ENCODE results near the gene HTR3A.

Gene HTR3A

GRCh38 chr11:113947994-113948393 lies 26.9 kb upstream of the HTR3A start:
- Histone ChIP-seq H3K36me3 (ENCODE audit: control insufficient read depth, insufficient read depth, low read length) (no peaks in the 10 kb centered on the region), H3K9me3 (ENCODE audit: control insufficient read depth, low read length) (no peaks in the 10 kb centered on the region), H3K27ac (ENCODE audit: insufficient read depth, low read length, poor library complexity, severe bottlenecking) (no peak overlapping the region), H3K4me1 (ENCODE audit: control insufficient read depth, insufficient read depth, low read length, poor library complexity, severe bottlenecking) (no peaks in the 10 kb centered on the region), H3K27me3 (replicated peaks; ENCODE audit: control insufficient read depth, insufficient read depth, low read length, poor library complexity, severe bottlenecking) (no peaks in the 10 kb centered on the region), H3K4me3 (ENCODE audit: insufficient read depth, low read depth, low read length, poor library complexity, severe bottlenecking) (no peak overlapping the region)
- DNase-seq, result no peak

- no peaks in the 10 kb centered on the region for H3K4me1 ChIP-seq (ENCODE audit: control insufficient read depth, insufficient read depth, low read length, poor library complexity, severe bottlenecking)
- DNase-seq, result no peak
- H3K9me3 ChIP-seq (ENCODE audit: control insufficient read depth, low read length), result no peaks in the 10 kb centered on the region
- no peaks in the 10 kb centered on the region for H3K36me3 ChIP-seq (ENCODE audit: control insufficient read depth, insufficient read depth, low read length)
- H3K27ac ChIP-seq (ENCODE audit: insufficient read depth, low read length, poor library complexity, severe bottlenecking), result no peak overlapping the region
- no peak overlapping the region for H3K4me3 ChIP-seq (ENCODE audit: insufficient read depth, low read depth, low read length, poor library complexity, severe bottlenecking)
- no peaks in the 10 kb centered on the region for H3K27me3 ChIP-seq (replicated peaks; ENCODE audit: control insufficient read depth, insufficient read depth, low read length, poor library complexity, severe bottlenecking)
Measured at GRCh38 chr11:113949891-113950290, 25.0 kb upstream of the HTR3A start.

GRCh38 chr11:113951537-113951936 lies 23.4 kb upstream of the HTR3A start:
- no peak overlapping the region for H3K27ac ChIP-seq (ENCODE audit: insufficient read depth, low read length, poor library complexity, severe bottlenecking)
- H3K9me3 ChIP-seq (ENCODE audit: control insufficient read depth, low read length), result no peaks in the 10 kb centered on the region
- no peak for DNase-seq
- H3K4me3 ChIP-seq (ENCODE audit: insufficient read depth, low read depth, low read length, poor library complexity, severe bottlenecking), result no peak overlapping the region
- no peaks in the 10 kb centered on the region for H3K27me3 ChIP-seq (replicated peaks; ENCODE audit: control insufficient read depth, insufficient read depth, low read length, poor library complexity, severe bottlenecking)
- H3K36me3 ChIP-seq (ENCODE audit: control insufficient read depth, insufficient read depth, low read length), result no peaks in the 10 kb centered on the region
- H3K4me1 ChIP-seq (ENCODE audit: control insufficient read depth, insufficient read depth, low read length, poor library complexity, severe bottlenecking), result no peaks in the 10 kb centered on the region

- no peak for DNase-seq
- Histone ChIP-seq H3K27me3 (replicated peaks; ENCODE audit: control insufficient read depth, insufficient read depth, low read length, poor library complexity, severe bottlenecking) (no peaks in the 10 kb centered on the region), H3K36me3 (ENCODE audit: control insufficient read depth, insufficient read depth, low read length) (no peaks in the 10 kb centered on the region), H3K9me3 (ENCODE audit: control insufficient read depth, low read length) (no peaks in the 10 kb centered on the region), H3K27ac (ENCODE audit: insufficient read depth, low read length, poor library complexity, severe bottlenecking) (no peak overlapping the region), H3K4me3 (ENCODE audit: insufficient read depth, low read depth, low read length, poor library complexity, severe bottlenecking) (no peak overlapping the region), H3K4me1 (ENCODE audit: control insufficient read depth, insufficient read depth, low read length, poor library complexity, severe bottlenecking) (no peaks in the 10 kb centered on the region)
Measured at GRCh38 chr11:113952070-113952469, 22.8 kb upstream of the HTR3A start.

- H3K27me3 ChIP-seq (replicated peaks; ENCODE audit: control insufficient read depth, insufficient read depth, low read length, poor library complexity, severe bottlenecking), result no peaks in the 10 kb centered on the region
- no peaks in the 10 kb centered on the region for H3K9me3 ChIP-seq (ENCODE audit: control insufficient read depth, low read length)
- no peaks in the 10 kb centered on the region for H3K4me1 ChIP-seq (ENCODE audit: control insufficient read depth, insufficient read depth, low read length, poor library complexity, severe bottlenecking)
- H3K27ac ChIP-seq (ENCODE audit: insufficient read depth, low read length, poor library complexity, severe bottlenecking), result no peak overlapping the region
- no peak for DNase-seq
- no peaks in the 10 kb centered on the region for H3K36me3 ChIP-seq (ENCODE audit: control insufficient read depth, insufficient read depth, low read length)
- no peak overlapping the region for H3K4me3 ChIP-seq (ENCODE audit: insufficient read depth, low read depth, low read length, poor library complexity, severe bottlenecking)
Measured at GRCh38 chr11:113952588-113952987, 22.3 kb upstream of the HTR3A start.

GRCh38 chr11:113954235-113954634 lies 20.7 kb upstream of the HTR3A start:
- H3K4me1 ChIP-seq (ENCODE audit: control insufficient read depth, insufficient read depth, low read length, poor library complexity, severe bottlenecking), result no peaks in the 10 kb centered on the region
- H3K36me3 ChIP-seq (ENCODE audit: control insufficient read depth, insufficient read depth, low read length), result no peaks in the 10 kb centered on the region
- no peak for DNase-seq
- no peaks in the 10 kb centered on the region for H3K27me3 ChIP-seq (replicated peaks; ENCODE audit: control insufficient read depth, insufficient read depth, low read length, poor library complexity, severe bottlenecking)
- no peaks in the 10 kb centered on the region for H3K9me3 ChIP-seq (ENCODE audit: control insufficient read depth, low read length)
- H3K4me3 ChIP-seq (ENCODE audit: insufficient read depth, low read depth, low read length, poor library complexity, severe bottlenecking), result no peak overlapping the region
- H3K27ac ChIP-seq (ENCODE audit: insufficient read depth, low read length, poor library complexity, severe bottlenecking), result no peak overlapping the region

- H3K27ac ChIP-seq (ENCODE audit: insufficient read depth, low read length, poor library complexity, severe bottlenecking), result no peak overlapping the region
- H3K27me3 ChIP-seq (replicated peaks; ENCODE audit: control insufficient read depth, insufficient read depth, low read length, poor library complexity, severe bottlenecking), result no peaks in the 10 kb centered on the region
- no peaks in the 10 kb centered on the region for H3K36me3 ChIP-seq (ENCODE audit: control insufficient read depth, insufficient read depth, low read length)
- H3K9me3 ChIP-seq (ENCODE audit: control insufficient read depth, low read length), result no peaks in the 10 kb centered on the region
- no peak for DNase-seq
- no peak overlapping the region for H3K4me3 ChIP-seq (ENCODE audit: insufficient read depth, low read depth, low read length, poor library complexity, severe bottlenecking)
- H3K4me1 ChIP-seq (ENCODE audit: control insufficient read depth, insufficient read depth, low read length, poor library complexity, severe bottlenecking), result no peaks in the 10 kb centered on the region
Measured at GRCh38 chr11:113956986-113957385, 17.9 kb upstream of the HTR3A start.

GRCh38 chr11:113960702-113961330 lies 14.1 kb upstream of the HTR3A start:
- Histone ChIP-seq H3K27me3 (replicated peaks; ENCODE audit: control insufficient read depth, insufficient read depth, low read length, poor library complexity, severe bottlenecking) (no peaks in the 10 kb centered on the region), H3K9me3 (ENCODE audit: control insufficient read depth, low read length) (no peaks in the 10 kb centered on the region), H3K4me1 (ENCODE audit: control insufficient read depth, insufficient read depth, low read length, poor library complexity, severe bottlenecking) (no peaks in the 10 kb centered on the region), H3K4me3 (ENCODE audit: insufficient read depth, low read depth, low read length, poor library complexity, severe bottlenecking) (no peak overlapping the region), H3K36me3 (ENCODE audit: control insufficient read depth, insufficient read depth, low read length) (no peaks in the 10 kb centered on the region), H3K27ac (ENCODE audit: insufficient read depth, low read length, poor library complexity, severe bottlenecking) (no peak overlapping the region)
- no peak for DNase-seq

GRCh38 chr11:113967361-113967760 lies 7.5 kb upstream of the HTR3A start:
- Histone ChIP-seq H3K27me3 (replicated peaks; ENCODE audit: control insufficient read depth, insufficient read depth, low read length, poor library complexity, severe bottlenecking) (no peaks in the 10 kb centered on the region), H3K4me1 (ENCODE audit: control insufficient read depth, insufficient read depth, low read length, poor library complexity, severe bottlenecking) (no peaks in the 10 kb centered on the region), H3K27ac (ENCODE audit: insufficient read depth, low read length, poor library complexity, severe bottlenecking) (no peak overlapping the region), H3K9me3 (ENCODE audit: control insufficient read depth, low read length) (no peaks in the 10 kb centered on the region), H3K36me3 (ENCODE audit: control insufficient read depth, insufficient read depth, low read length) (no peaks in the 10 kb centered on the region), H3K4me3 (ENCODE audit: insufficient read depth, low read depth, low read length, poor library complexity, severe bottlenecking) (no peak overlapping the region)
- no peak for DNase-seq

GRCh38 chr11:113971506-113972195 lies 3.3 kb upstream of the HTR3A start:
- DNase-seq, result no peak
- Histone ChIP-seq H3K36me3 (ENCODE audit: control insufficient read depth, insufficient read depth, low read length) (no peaks in the 10 kb centered on the region), H3K4me1 (ENCODE audit: control insufficient read depth, insufficient read depth, low read length, poor library complexity, severe bottlenecking) (no peaks in the 10 kb centered on the region), H3K27me3 (replicated peaks; ENCODE audit: control insufficient read depth, insufficient read depth, low read length, poor library complexity, severe bottlenecking) (no peaks in the 10 kb centered on the region), H3K27ac (ENCODE audit: insufficient read depth, low read length, poor library complexity, severe bottlenecking) (no peak overlapping the region), H3K9me3 (ENCODE audit: control insufficient read depth, low read length) (no peaks in the 10 kb centered on the region), H3K4me3 (ENCODE audit: insufficient read depth, low read depth, low read length, poor library complexity, severe bottlenecking) (no peak overlapping the region)

Data from effector memory CD4-positive, alpha-beta T cell (primary cell).